ENCODE results near the gene SBF2.
"Not testable (repeated sequence)": the region's sequence is repeated elsewhere in the genome, so short reads cannot be mapped to it uniquely, and the experiment has no call there.

SBF2 gene

DNA sequence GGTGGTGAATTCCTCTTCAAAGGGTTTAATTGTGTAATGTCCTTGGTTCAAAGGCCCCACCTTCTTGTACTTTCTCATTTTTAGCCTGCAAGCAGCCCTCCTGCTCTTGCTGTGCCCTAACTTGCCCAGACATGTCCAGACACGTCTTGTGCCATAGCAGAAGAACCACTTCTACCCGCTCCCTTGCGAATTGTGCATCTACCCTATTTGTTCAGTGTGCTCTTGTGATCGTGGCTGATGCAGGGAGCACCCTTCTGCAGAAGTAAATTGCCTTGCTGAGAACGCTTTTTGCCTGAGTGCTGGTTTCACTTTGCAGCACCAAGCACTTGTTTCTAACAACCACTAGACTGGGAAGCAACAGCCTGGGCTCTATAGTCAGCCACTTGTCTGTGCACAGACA is 249.4 kb downstream of the SBF2 start:
- DNase-seq: no peak

DNA sequence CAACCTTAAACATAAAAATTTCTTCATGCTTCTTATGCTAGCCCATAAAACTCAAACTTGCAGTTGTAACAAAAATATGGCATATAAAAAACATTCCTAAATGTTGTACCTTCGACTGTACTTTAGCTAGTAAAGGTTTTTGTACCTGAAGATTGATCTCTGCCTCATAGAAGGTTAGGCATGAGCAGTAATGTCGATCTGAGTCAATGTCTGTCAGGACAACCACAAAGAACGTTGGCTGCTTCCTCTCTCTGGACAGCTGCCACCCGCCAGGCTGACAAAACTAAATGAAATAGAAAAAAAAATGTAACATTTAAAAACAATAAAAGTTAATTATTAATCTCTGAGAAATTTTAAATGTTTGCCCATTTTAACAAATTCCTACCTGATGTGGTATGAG is 251.3 kb downstream of the SBF2 start:
- DNase-seq: no peak

DNA sequence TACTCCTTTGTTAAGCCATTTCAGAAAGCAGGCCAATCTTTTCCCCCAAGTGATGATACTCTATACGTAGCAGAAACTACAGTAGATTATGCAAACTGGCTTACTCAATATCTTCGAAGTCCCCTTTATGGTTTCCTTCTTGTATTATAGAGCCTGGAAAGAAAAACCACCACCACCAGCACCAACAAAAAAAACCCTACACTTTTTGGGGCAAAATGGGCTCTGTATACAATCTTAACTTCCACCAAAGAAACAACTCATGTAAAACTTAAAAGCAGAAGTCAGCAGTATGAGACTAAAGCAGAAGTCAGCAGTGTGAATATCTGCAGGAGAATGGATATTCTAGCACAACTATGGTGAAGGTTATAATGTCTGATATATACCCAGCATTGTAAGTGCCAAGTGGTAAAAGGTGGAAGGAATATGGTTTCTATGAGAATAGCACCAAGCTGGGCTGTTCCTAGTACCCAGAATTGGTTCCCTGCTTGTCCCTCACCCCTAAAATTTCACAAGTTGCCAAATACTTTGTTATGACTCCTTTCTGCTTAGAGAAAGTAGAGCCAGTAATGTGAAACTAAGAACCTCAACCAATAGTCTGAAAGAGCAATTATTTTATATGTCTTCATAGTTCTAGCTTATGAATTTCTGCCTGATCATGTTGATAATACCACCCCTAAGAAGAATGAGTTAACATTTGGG is 252.1 kb downstream of the SBF2 start:
- DNase-seq: no peak

DNA sequence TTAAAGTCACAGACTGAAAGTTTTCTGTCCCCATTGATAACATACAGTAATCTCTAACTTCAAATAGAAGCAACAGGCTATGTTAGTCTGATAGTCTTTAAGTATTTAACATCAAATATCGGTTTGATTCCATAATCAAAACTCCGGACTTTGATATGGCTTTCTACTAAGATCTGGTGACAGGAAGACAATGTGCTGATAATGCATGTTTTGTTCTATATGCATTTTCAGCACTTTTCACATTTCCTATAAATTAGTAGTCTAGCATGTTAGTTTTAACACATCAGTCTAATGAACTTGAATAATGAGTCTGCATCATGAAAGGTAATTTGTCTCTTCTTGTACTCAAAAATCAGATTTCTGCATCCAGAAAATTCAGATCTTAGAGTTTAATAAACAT is 252.7 kb downstream of the SBF2 start:
- no peak for DNase-seq

DNA sequence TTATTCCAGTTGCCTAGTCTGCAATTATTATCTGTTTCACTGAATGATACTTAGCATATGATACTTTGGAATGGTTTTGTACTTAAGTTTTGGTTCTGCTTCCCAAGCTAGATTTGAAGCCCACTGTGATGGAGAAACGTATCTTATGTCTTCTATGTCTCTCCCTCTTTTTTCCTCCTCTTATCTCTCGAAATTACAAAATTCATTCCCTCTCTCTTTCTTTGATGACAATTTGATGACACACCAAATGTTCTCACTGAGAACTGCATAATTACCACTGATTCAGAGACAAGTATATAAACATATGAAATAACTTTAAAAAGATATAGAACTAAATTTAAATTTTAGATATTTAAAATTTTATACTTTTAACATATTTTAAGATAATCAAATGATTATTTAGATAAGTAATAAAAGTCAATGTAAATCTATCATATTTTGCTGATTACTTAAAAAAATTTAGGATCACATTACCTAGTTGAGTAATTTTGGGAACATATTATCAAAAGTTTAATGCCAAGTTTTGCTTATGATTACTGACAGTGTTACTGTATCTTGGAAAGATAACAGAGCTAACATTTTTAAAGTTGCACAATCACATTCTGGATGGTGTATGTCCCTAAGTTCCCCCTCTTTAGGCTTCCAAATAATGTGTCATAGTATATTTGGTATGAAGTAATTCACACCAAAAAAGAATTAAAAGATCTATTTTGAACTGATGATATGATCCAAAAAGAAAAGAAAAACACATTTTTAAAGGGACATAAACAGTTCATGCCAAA is 255.3 kb downstream of the SBF2 start:
- no peak for DNase-seq

DNA sequence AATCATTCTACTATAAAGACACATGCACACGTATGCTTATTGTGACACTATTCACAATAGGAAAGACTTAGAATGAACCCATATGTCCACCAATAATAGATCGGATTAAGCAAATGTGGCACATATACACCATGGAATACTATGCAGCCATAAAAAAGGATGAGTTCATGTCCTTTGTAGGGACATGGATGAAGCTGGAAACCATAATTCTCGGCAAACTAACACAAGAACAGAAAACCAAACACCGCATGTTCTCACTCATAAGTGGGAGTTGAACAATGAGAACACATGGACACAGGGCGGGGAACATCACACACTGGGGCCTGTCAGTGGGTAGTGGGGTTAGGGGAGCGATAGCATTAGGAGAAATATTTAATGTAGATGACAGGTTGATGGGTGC is 258.1 kb downstream of the SBF2 start:
- not testable (repeated sequence) for DNase-seq

DNA sequence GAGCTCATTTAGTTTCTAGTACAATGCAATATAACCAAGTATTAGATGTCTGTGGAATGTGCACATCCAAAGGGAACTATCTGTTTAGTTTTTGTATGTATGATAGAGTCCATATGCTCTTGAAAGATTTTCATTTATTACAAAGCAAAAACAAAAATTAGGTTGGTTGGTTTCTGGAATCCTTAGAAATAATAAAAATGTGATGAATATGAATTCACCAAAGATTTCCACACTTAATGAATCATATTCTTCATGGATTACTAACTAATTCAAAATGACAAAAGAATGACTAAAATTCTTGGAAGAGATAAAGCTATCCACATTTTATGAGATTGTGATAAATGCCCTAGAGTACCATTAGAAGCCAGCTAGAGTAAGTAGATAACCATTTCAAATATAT is 261.1 kb downstream of the SBF2 start:
- DNase-seq: no peak

DNA sequence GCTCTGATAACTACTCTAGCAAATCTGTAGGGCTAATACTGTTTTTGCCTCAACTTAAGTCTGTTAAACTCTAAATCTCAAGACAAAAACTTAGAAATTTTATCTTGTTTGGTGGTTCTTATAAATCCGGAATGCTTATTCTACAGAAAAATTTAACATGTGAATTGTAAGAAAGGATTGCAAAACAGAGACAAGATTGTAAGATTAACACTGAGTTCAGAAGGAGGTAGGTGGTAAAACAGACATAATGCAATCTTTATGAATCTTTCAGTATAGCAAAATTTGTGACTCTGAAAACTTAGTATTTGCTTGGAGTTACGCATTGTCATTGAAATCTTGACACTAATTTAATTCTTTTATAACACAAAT is 263.9 kb downstream of the SBF2 start:
- DNase-seq: no peak

DNA sequence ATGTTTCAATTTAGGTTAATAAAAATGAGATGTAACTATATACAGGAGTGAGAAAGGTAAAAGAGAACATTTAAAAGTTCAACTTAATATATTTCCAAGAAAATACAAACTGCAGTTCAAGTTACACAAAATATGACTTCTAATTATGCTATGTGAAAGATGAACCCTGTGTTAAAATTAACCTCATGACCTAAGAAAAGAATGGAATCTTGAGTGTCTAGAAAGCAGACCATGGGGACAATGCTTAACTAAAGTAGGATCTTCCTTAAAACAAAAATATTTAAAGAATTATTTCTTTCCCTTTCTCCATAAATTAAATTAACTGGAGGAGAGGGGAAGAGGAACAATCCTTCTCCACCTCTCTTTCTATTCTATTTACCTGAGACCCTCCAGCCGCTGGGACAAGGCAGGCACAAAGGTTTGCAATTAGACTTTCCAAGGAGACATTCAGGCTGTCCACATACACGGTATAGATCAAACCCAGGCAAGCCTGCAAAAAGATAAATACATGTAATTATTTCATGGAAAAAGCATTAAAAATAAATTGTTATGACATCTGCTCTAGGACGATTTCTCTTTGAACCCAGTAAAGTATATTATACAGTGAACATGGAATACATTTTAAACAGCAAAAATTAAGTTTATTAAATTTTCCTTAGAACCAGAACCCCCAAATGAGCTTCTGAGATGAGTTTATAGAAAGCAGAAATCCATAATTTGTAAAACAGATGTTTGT is 264.5 kb downstream of the SBF2 start:
- no peak for DNase-seq

DNA sequence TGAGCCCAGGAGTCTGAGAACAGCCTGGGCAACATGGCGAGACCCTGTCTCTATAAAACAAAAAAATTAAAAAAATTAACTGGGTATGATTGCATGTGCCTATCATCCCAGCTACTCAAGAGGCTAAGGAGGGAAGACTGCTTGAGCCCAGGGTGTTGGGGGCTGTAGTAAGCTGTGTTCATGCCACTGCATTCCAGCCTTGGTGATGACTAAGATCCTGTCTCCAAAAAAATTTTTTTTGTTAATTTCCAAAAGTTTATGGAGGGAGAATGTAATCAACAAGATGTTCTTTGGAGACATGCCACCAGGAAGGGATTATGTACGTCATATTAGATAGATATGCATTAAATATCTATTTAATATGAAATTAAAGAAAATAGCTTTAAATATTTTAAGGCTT is 267.5 kb downstream of the SBF2 start:
- DNase-seq: no peak

DNA sequence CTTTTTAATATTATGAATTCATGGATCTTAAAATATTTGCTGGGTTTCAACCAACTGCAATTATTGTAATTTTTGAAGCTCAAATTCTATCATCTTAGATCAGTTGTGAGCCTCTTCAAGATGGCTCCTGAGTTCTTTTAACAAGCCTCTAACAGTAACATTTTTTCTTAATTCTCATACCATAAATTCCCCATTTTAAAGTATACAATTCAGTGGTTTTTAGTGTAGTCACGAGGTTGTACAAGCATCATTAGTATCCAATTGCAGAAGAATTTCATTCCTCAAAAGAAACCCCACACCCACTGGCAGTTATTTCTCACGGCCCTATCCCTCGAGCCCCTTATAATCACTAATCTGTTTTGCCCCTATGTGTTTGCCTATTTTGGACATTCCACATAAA is 270.8 kb downstream of the SBF2 start:
- no peak for DNase-seq

DNA sequence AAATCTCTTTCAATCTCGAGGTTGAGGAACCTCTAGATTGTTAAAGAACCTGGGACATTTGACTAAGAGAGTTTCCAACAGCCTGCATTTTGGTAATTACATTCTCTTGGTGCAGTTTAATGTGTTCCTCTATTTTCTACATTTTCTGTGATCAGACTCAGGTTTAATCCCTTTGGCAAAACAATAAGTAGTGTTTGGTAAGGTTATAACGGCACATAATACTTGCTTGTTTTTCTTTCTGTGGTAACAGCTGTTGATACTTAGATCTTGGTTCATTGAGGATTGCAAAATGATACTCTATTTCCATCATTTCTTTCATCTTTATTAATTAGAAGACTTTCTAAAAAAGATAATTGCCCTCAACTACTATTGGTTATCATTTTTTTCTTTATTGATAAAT is 271.3 kb downstream of the SBF2 start:
- no peak for DNase-seq

DNA sequence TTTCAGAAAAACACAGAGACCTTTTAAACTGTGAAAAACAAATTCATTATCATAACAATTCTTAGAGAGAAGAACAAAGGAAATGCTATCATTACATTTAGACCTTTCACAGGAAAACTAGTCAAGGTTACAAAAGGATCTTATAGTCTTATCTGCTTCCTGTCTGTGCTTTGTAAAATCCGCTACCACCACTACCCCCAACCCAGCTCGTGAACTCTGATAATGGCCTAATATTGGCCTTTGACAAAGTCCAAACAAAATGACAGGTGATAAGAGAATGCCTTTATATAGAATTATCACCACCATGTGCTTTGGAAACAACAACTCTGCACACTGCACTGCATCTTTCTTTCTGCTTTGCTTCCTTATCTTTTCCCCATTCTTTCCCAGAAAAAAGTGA is 272.5 kb downstream of the SBF2 start:
- DNase-seq: no peak

DNA sequence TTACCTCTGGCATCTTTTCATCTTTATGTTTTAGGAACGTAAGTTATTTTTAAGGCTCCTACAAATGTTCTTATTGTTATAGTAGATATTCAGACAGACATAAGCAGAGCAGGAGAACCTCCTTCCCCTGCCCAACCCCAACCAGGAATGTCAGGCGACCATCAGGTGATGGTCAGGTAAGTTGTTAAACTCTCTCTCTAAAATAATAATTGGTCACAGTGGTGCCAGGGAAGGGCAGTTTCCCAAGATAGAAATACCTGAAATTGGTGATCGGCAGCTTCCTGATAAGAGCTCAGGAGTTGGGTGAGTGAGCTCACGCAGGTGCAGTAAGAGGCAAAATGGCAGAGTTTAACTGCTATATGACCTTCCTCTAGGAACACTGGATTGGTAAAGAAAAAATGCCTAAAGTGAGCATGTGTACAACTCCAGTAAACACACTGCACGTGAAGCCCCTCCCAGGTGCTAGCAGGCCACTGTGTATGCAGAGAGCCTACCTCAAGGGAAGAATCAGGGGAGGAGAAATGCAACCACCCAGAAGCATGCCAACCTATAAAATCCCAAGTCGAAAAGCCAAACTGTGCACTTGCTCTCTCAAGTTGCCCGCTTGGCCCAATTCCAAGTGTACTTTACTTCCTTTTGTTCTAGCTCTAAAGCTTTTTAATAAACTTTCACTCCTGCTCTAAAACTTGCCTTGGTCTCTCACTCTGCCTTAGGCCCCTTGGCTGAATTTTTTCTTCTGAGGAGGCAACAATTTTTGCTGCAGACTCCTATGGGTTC is 273.9 kb downstream of the SBF2 start:
- DNase-seq: no peak

DNA sequence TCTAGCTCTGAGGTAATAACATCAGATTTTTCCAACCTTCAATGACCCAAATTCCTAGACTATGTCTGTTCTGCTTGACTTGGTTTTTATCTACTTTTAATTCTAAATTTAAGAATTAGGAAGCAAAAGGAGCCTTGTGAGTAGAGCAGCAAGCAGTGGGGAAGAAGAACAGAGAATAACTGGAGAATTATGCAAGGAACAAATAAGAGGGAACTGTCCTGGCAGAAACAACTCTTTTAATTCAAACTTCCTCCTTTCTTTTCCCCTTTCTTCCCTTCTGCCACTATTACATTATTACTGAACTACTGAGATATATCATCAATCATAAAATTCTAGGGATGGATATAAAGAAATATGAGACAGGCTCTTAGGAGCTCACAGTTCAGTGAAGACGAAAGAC is 276.1 kb downstream of the SBF2 start:
- DNase-seq: no peak

DNA sequence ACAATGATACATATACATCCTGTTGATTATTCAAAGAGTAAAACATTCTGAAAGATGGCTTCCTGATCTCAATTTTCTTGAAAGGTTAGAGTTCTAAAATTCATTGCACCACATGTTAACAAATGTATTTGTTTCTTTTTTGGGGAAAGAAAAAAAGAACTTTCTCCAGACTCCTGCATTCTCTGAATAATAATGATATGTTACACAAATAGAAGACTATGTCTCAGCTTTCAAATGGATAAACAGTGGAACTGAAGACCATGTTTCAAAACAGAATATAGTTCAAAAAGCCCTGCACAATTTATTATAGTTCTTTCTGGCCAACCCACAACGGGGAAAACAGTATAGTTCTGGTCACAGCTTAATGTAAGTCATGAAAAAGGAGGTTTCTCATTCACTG is 277.0 kb downstream of the SBF2 start:
- no peak for DNase-seq

DNA sequence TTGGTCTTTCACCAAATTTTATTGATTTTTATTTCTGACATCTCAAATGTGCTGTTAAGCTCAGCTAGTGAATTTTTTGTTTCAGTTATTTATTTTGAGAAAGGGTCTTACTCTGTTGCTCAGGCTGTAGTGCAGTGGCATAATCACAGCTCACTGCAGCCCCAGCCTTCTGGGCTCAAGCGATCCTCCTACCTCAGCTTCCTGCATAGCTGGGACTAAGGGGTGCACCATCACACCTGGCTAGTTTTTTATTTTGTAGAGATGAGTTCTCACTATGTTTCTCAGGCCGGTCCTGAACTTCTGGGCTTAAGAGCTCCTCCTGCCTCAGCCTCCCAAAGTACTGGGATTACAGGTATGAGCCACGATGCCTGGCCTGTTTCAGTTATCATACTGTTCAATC is 282.0 kb downstream of the SBF2 start:
- no peak for DNase-seq

DNA sequence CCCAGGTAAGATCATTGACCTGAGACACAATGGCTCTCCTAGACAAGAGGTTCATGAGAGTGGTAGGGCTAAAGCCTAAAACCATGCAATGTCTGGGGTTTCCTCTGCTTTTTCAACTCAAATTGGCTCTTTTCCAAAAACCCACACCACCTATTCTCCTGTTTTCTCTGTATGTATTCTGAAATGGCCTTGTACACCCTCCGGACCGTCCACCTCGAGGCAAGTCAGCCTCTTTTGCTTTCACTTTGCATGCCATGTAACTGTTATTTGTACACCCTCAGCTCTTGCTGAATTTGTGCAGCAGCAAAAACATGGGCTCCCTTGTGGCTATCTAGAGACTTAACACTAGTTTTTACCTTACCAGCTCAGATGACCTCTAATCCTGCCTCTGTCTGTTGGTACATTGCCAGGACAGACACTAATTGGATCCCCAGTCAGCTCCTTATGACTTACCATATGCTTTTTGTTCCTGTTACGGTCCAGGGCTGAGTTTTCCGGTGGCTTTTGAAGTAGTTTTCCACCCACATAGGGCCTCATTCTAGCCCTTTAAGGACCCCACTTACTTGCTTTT is 288.0 kb downstream of the SBF2 start:
- no peak for DNase-seq

DNA sequence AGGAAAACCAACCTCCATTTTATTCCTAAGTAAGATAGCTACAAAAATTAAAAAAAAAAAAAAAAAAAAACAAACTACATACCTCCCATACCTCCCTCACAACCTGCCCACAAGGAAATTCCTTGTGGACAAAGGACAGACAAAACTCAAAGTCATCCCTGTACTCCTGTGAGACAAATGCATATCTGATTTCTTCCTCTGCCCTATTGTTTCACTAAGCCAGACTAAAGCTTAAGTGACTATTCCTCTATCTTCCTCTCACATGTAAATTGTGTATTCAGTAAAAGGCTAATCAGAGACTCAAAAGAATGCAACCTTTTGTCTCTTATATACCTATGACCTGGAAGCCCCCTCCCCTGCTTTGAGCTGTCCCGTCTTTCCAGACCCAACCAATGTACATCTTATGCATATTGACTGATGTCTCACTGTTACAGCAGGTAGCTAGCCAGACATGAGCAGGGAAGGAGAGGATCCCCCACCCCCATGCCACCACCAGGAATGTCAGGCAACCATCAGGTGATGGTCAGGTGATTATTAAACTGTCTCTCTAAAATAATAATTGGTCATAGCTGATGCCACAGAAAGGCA is 289.4 kb downstream of the SBF2 start:
- DNase-seq: no peak

DNA sequence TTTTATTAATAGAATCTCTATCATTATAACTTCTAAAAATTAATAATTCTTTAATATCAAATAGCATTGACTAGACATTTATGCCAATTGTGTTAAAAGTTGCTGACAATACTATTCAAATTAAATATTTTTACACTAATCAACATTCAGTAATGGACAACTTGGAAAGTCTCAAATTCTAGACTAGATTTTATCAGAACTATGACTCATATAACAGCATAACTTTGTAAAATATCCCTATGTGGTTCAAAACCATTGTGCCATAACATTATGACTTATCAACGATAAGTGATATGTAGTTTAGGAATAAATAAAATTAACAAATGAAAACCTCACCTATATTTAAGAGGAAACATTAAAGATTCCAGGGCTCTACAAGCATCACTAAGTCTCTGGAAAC is 291.8 kb downstream of the SBF2 start:
- DNase-seq: no peak

DNA sequence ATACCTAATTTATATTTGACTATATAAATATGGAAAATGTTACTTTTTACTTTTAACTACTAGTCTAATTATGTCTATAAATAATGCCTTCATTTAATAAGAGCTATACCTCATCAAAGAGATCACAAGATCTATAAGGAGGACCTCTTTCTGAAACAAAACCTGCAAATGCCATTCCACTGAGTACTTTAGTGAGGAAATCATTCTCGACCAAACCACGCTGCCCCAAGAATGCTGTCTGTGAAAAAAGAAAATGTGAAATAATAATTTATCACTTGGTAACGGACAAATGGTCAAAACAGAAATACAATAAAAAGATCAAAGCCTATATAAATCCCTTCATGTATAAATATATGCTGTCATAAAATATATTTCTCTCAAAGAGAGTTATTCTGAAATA is 301.7 kb downstream of the SBF2 start:
- DNase-seq: no peak

DNA sequence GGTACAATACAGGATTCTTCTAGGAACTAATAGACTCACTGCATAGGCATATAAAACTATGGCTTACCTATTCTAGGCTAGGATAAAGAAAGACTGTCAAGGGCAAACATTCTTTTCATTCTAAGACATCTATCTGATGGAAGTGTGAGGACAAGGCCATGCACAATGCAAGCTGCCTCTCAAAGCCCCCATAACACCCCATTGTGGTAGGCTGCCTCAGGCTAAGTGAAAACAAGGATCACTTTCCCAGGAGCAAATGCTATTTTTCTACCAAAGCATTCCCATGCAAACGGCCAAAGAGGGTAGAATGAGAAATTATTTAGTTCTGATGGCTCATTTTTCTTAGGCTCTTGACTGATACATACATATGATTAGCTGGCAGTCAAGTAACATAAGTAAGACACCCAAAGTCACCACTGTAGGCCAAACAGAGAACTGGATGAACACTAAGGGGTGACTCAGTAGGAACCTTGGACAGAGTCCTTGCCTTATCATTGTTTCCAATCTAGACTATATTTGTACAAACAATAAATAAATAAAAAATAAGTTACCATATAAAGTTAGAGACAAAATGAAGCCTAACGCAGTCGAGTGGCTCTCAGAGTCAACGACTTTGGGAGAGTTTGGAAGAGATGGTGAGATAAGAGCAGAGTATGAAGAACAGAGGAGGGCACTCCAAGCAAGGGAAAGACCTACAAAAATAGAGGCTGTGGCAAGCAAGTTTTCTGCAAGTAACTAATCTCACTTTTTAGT is 303.6 kb downstream of the SBF2 start:
- DNase-seq: no peak

All from GOT3 (cell line).